A549 (cell line): ENCODE results near the gene NELFE. TPM values are rescaled to one million over a fixed set of nuclear protein-coding genes. Genes with fewer than 3 reads are reported as not detected.

Source experiments
- ATAC-seq, 2 experiments: fragments of 200-7000 bp in 1 of 2; fragments of >200 bp in 1 of 2; cut with Nextera tagmentation in 1 of 2; cut with Tn5 transposase in 1 of 2; 3 replicates each; pipeline versions ENCODE4 v1.8.0 to v1.9.1; 2018 to 2020; ENCODE audit warnings: mild to moderate bottlenecking in 1 of 2, moderate library complexity in 1 of 2
- CTCF ChIA-PET: fragments of 300-600 bp; sonication (Branson Sonifier 250); formaldehyde crosslinking; extraction: SDS; loops from one replicate; lab custom pipeline; 2021; ENCODE audit warnings: antibody characterized with exemption, inconsistent platforms; lab: Yijun Ruan, JAX
- POLR2A ChIA-PET: fragments of 350-600 bp; formaldehyde crosslinking; extraction: SDS; loops from one replicate; lab custom pipeline; 2021; ENCODE audit warnings: antibody characterized with exemption, inconsistent platforms; lab: Yijun Ruan, JAX
- DNase-seq, 2 experiments: peaks; one replicate each; pipeline versions ENCODE4 v3.0.0 to v3.0.0-alpha.2; 2011 to 2016; ENCODE audit warnings: low read depth in 1 of 2, low spot score in 1 of 2
- FAIRE-seq: peaks from 2 replicates; lab custom pipeline; 2011; peaks lifted over from hg19 to GRCh38; lab: Jason Lieb, UNC
- H3K27ac ChIP-seq, 2 experiments: fragments of >200 bp; sonication (Bioruptor Twin); formaldehyde crosslinking; 3 replicates each; pipeline ENCODE4 v1.5.1; 2016 to 2017
- H3K4me1 ChIP-seq: fragments of >200 bp; sonication (Bioruptor Twin); formaldehyde crosslinking; 3 replicates; pipeline ENCODE4 v1.6.1; 2016
- H3K4me2 ChIP-seq: fragments of >200 bp; sonication (Bioruptor Twin); formaldehyde crosslinking; 3 replicates; pipeline ENCODE4 v1.6.1; 2016
- H3K4me3 ChIP-seq: fragments of >200 bp; sonication (Bioruptor Twin); formaldehyde crosslinking; 3 replicates; pipeline ENCODE4 v1.5.1; 2016
- H3K9me3 ChIP-seq: fragments of >200 bp; sonication (Bioruptor Twin); formaldehyde crosslinking; 3 replicates; pipeline ENCODE4 v1.6.1; 2016
- BHLHE40 ChIP-seq: IDR thresholded peaks from 2 replicates; pipeline ENCODE4 v1.6.1; 2012; ENCODE audit warnings: low read depth, low read length, inconsistent platforms
- CHD2 ChIP-seq: fragments of 150-350 bp; IDR thresholded peaks from 2 replicates; pipeline ENCODE4 v1.6.1; 2014; ENCODE audit warnings: low read length; ENCODE audit not compliant: partially characterized antibody
- EP300 ChIP-seq, 2 experiments: fragments of >200 bp; sonication (Bioruptor Twin); formaldehyde crosslinking; IDR thresholded peaks; 2 replicates in 1 of 2; 3 replicates in 1 of 2; pipeline ENCODE4 v1.6.1; 2016 to 2017
- ESRRA ChIP-seq: fragments of 150-350 bp; IDR thresholded peaks from 2 replicates; pipeline ENCODE4 v1.6.1; 2014; ENCODE audit warnings: mild to moderate bottlenecking, low read length, borderline replicate concordance
- FOSB ChIP-seq: fragments of 250-450 bp; sonication (Bioruptor Pico); IDR thresholded peaks from 2 replicates; pipeline ENCODE4 v1.5.0; 2020; ENCODE audit warnings: mild to moderate bottlenecking, moderate library complexity
- FOSL2 ChIP-seq, 2 experiments: fragments of 450-650 bp in 1 of 2; fragments of >200 bp in 1 of 2; sonication (Bioruptor Twin) in 1 of 2; formaldehyde crosslinking; IDR thresholded peaks; 2 replicates each; pipeline versions ENCODE4 v1.5.0 to v1.6.1; 2016 to 2020; ENCODE audit warnings: mild to moderate bottlenecking in 1 of 2, moderate library complexity in 1 of 2
- HDAC2 ChIP-seq: fragments of 200-600 bp; sonication (generic); IDR thresholded peaks from 2 replicates; pipeline ENCODE4 v1.6.1; 2016
- HEYL ChIP-seq: fragments of 250-450 bp; sonication (Bioruptor Pico); IDR thresholded peaks from 2 replicates; pipeline ENCODE4 v1.8.0; 2021; ENCODE audit warnings: mild to moderate bottlenecking, moderate library complexity
- HOXA7 ChIP-seq: fragments of 250-450 bp; sonication (Bioruptor Pico); IDR thresholded peaks from 2 replicates; pipeline ENCODE4 v1.5.0; 2020; ENCODE audit warnings: mild to moderate bottlenecking, moderate library complexity
- JUN ChIP-seq, 2 experiments: fragments of >200 bp; sonication (Bioruptor Twin); formaldehyde crosslinking; IDR thresholded peaks; 2 replicates in 1 of 2; 3 replicates in 1 of 2; pipeline ENCODE4 v1.6.1; 2016 to 2017
- MAFK ChIP-seq: fragments of 450-650 bp; IDR thresholded peaks from 2 replicates; pipeline ENCODE4 v1.6.1; 2014; ENCODE audit not compliant: partially characterized antibody
- NFE2L2 ChIP-seq: fragments of 150-350 bp; conservative IDR thresholded peaks from 2 replicates; pipeline ENCODE4 v1.6.1; 2014; ENCODE audit warnings: low read length
- PBX3 ChIP-seq: IDR thresholded peaks from 2 replicates; pipeline ENCODE4 v1.6.1; 2012
- RARB ChIP-seq: fragments of 250-450 bp; sonication (Bioruptor Pico); IDR thresholded peaks from 2 replicates; pipeline ENCODE4 v1.8.0; 2021; ENCODE audit warnings: mild to moderate bottlenecking, moderate library complexity
- REST ChIP-seq: fragments of 200-600 bp; sonication (generic); IDR thresholded peaks from 2 replicates; pipeline ENCODE4 v1.6.1; 2016; ENCODE audit warnings: antibody characterized with exemption, mild to moderate bottlenecking, moderate library complexity
- RFX5 ChIP-seq: fragments of 450-650 bp; IDR thresholded peaks from 2 replicates; pipeline ENCODE4 v1.7.1; 2014; ENCODE audit warnings: antibody characterized with exemption, mild to moderate bottlenecking, moderate library complexity
- SMC3 ChIP-seq: fragments of >200 bp; sonication (Bioruptor Twin); formaldehyde crosslinking; IDR thresholded peaks from 3 replicates; pipeline ENCODE4 v1.6.1; 2018; ENCODE audit warnings: inconsistent platforms
- SREBF2 ChIP-seq: fragments of 450-650 bp; IDR thresholded peaks from 2 replicates; pipeline ENCODE4 v1.6.1; 2014; ENCODE audit warnings: mild to moderate bottlenecking, moderate library complexity
- TFCP2L1 ChIP-seq: fragments of 250-450 bp; sonication (Bioruptor Pico); IDR thresholded peaks from 2 replicates; pipeline ENCODE4 v1.5.0; 2021; ENCODE audit warnings: mild to moderate bottlenecking
- ZFP36 ChIP-seq: fragments of 450-650 bp; IDR thresholded peaks from 2 replicates; pipeline ENCODE4 v1.6.1; 2014; ENCODE audit warnings: borderline replicate concordance; ENCODE audit not compliant: partially characterized antibody
- WGBS: methylation state at CpG from one replicate; pipeline ENCODE4 v1.1.6; 2017; ENCODE audit errors: missing lambda C conversion rate; 5-methylcytosine and 5-hydroxymethylcytosine counted together
- polyA plus RNA-seq, 4 experiments: library from polyadenylated mRNA; depleted of rRNA in 3 of 4; stranded (reverse); fragments of >200 nt; fragmentation: RNase III in 1 of 4; extraction: RNeasy Plus Mini Kit Qiagen cat#74134 plus additional on column Dnase treatment in 1 of 4; gene quantifications; 2 replicates in 3 of 4; 3 replicates in 1 of 4; pipeline ENCODE4 v1.2.3, GENCODE V29; 2011 to 2017
- TF ChIP-seq, protein P1 (sequence below): fragments of 450-650 bp; IDR thresholded peaks from 2 replicates; pipeline ENCODE4 v1.6.1; 2014; ENCODE audit warnings: antibody characterized with exemption
- TF ChIP-seq, protein P2 (sequence below): IDR thresholded peaks from 2 replicates; pipeline ENCODE4 v1.6.1; 2012; ENCODE audit warnings: low read depth, borderline replicate concordance
- TF ChIP-seq, protein P3 (sequence below): fragments of >200 bp; sonication (Bioruptor Twin); formaldehyde crosslinking; IDR thresholded peaks from 3 replicates; pipeline ENCODE4 v1.6.1; 2016
- TF ChIP-seq, protein P4 (sequence below): fragments of 150-350 bp; IDR thresholded peaks from 2 replicates; pipeline ENCODE4 v1.6.1; 2014; ENCODE audit warnings: low read depth, mild to moderate bottlenecking, low read length

Gene NELFE
- polyA plus RNA-seq, 2 of the 4 experiments (the other 2 are of a cell fraction): 64.2 to 72.4 TPM

- no peak overlapping the region for H3K27ac ChIP-seq
- no peak overlapping the region for H3K4me2 ChIP-seq
- 83% methylated on average over 2 of the region's 3 CpGs for WGBS
- ATAC-seq: no peak
- H3K9me3 ChIP-seq: no peaks in the 10 kb centered on the region
- no peak for TF ChIP-seq FOSL2 (IDR thresholded peaks at IDR 0.05)
- no peak for TF ChIP-seq FOSL2 (CRISPR knock-in tag; IDR thresholded peaks at IDR 0.05)
- no peak for TF ChIP-seq NFE2L2
- TF ChIP-seq, all 56 proteins: peak for 0
- ChIA-PET POLR2A (no interaction called here), CTCF (interaction anchor here (2.7 kb wide), 1 partner anchor 9 kb away, joined by 16 read pairs; no protein-coding TSS in a partner anchor)
- H3K4me1 ChIP-seq: peaks cover 32% of the 10 kb centered on the region
- FAIRE-seq: no peak
- no peak for DNase-seq
- H3K4me3 ChIP-seq: no peak overlapping the region
Measured at GRCh38 chr6:31943742-31944141, 15.0 kb downstream of the NELFE start.

DNA sequence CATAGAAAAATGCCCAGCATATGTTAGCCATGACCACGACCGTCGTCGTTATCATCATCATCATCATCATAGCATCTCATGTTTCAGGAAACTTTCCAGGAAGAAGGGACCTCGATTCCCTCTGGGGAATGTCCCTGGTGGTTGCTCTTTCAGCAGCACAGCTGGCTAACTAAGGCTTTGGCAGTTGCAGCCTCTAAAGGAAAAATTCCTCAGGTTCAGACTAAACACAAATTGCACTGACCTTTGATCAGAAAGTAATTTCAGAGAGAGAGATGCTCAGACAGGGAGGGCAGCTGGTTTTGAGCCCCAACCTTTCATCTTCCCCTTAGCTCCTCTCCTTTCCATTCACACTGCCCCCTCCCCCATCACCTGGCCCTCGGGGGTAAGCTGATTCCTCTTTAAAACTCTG, 18.5 kb downstream of the NELFE start:
- POLR2A ChIA-PET: interaction anchor here (1.2 kb wide), 1 partner anchor 12 kb away, joined by 4 read pairs; no protein-coding TSS in a partner anchor
- DNase-seq (no peak), FAIRE-seq (no peak), ATAC-seq (peak in 1 of 2 experiments; percentile 16; a peak in 1 of 6 replicates)
- TF ChIP-seq RFX5 (no peak), ZFP36 (no peak), CHD2 (no peak), FOSB (no peak), HDAC2 (no peak), SMC3 (no peak), MAFK (no peak), PBX3 (no peak), RARB (no peak), EP300 (IDR thresholded peaks at IDR 0.05) (no peak), ESRRA (no peak)
- TF ChIP-seq, protein P1, sequence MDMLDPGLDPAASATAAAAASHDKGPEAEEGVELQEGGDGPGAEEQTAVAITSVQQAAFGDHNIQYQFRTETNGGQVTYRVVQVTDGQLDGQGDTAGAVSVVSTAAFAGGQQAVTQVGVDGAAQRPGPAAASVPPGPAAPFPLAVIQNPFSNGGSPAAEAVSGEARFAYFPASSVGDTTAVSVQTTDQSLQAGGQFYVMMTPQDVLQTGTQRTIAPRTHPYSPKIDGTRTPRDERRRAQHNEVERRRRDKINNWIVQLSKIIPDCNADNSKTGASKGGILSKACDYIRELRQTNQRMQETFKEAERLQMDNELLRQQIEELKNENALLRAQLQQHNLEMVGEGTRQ: no peak
- TF ChIP-seq, protein P2, sequence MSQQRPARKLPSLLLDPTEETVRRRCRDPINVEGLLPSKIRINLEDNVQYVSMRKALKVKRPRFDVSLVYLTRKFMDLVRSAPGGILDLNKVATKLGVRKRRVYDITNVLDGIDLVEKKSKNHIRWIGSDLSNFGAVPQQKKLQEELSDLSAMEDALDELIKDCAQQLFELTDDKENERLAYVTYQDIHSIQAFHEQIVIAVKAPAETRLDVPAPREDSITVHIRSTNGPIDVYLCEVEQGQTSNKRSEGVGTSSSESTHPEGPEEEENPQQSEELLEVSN: no peak
- TF ChIP-seq, protein P3, sequence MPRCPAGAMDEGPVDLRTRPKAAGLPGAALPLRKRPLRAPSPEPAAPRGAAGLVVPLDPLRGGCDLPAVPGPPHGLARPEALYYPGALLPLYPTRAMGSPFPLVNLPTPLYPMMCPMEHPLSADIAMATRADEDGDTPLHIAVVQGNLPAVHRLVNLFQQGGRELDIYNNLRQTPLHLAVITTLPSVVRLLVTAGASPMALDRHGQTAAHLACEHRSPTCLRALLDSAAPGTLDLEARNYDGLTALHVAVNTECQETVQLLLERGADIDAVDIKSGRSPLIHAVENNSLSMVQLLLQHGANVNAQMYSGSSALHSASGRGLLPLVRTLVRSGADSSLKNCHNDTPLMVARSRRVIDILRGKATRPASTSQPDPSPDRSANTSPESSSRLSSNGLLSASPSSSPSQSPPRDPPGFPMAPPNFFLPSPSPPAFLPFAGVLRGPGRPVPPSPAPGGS: no peak
- H3K27ac ChIP-seq: peak overlapping the region in 1 of 2 experiments; percentile 50; a peak in 2 of 6 replicates
- no peak overlapping the region for H3K4me3 ChIP-seq
- WGBS: 14% methylated on average over 3 of the region's 6 CpGs
- H3K4me2 ChIP-seq: peak overlapping the region; percentile 35; the same call in 2 of the 3 replicates
- H3K4me1 ChIP-seq: peaks cover 21% of the 10 kb centered on the region
- H3K9me3 ChIP-seq: no peaks in the 10 kb centered on the region
- CTCF ChIA-PET: interaction anchor here (0.5 to 2.9 kb wide), 4 partner anchors 12 to 244 kb away, joined by 3 to 11 read pairs (median 3); no protein-coding TSS in a partner anchor

DNA sequence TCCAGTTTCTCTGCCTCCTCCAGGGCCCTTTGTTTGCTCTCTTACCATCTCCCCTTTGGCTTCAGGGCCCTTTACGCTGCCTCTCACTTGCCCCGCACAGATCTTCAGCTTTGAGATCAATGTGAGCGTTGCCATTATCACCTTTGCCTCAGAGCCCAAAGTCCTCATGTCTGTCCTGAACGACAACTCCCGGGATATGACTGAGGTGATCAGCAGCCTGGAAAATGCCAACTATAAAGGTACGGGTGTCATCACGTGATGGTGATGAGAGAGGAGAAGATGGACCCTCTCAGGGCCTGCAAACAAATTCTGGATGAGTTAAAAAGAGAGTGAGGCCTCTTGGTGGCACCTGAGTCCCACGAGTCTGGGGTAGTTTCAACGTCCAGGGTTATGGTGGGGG, 22.9 kb downstream of the NELFE start:
- no peak for ATAC-seq
- H3K27ac ChIP-seq: no peak overlapping the region
- 71% methylated on average over 9 of the region's 9 CpGs for WGBS
- H3K4me1 ChIP-seq: peaks cover 8% of the 10 kb centered on the region
- ChIA-PET CTCF (interaction anchor here (2.3 kb wide), 1 partner anchor 16 kb away, joined by 10 read pairs; no protein-coding TSS in a partner anchor), POLR2A (no interaction called here)
- no peak for FAIRE-seq
- no peak overlapping the region for H3K4me3 ChIP-seq
- H3K4me2 ChIP-seq: no peak overlapping the region
- no peak for DNase-seq
- no peaks in the 10 kb centered on the region for H3K9me3 ChIP-seq
- TF ChIP-seq JUN (IDR thresholded peaks at IDR 0.05) (no peak), HEYL (no peak), SREBF2 (no peak), BHLHE40 (no peak), MAFK (no peak), TFCP2L1 (CRISPR knock-in tag) (no peak), HOXA7 (no peak), REST (no peak)
- TF ChIP-seq, protein P3: no peak
- TF ChIP-seq, protein P4, sequence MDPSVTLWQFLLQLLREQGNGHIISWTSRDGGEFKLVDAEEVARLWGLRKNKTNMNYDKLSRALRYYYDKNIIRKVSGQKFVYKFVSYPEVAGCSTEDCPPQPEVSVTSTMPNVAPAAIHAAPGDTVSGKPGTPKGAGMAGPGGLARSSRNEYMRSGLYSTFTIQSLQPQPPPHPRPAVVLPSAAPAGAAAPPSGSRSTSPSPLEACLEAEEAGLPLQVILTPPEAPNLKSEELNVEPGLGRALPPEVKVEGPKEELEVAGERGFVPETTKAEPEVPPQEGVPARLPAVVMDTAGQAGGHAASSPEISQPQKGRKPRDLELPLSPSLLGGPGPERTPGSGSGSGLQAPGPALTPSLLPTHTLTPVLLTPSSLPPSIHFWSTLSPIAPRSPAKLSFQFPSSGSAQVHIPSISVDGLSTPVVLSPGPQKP: no peak
